Measurements from ENCODE around the gene MAPT.
A peak's percentile ranks its signal among the peaks of the same experiment; 100 is the strongest.
"Not testable (repeated sequence)": the region's sequence is repeated elsewhere in the genome, so short reads cannot be mapped to it uniquely, and the experiment has no call there.

The MAPT gene

GRCh38 chr17:45851464-45851863 lies 42.9 kb upstream of the MAPT start:
- H3K27ac Mint-ChIP-seq: no peak overlapping the region
- no peaks in the 10 kb centered on the region for H3K36me3 Mint-ChIP-seq (ENCODE audit: low read depth)
- no peaks in the 10 kb centered on the region for H3K9me3 Mint-ChIP-seq
- H3K27me3 Mint-ChIP-seq (ENCODE audit: low read depth): peaks cover 17% of the 10 kb centered on the region
- H3K4me3 Mint-ChIP-seq: no peak overlapping the region
- H3K4me1 Mint-ChIP-seq (ENCODE audit: low read depth): peaks cover 2% of the 10 kb centered on the region
- DNase-seq (ENCODE audit: low spot score): no peak

- Mint-ChIP-seq H3K36me3 (ENCODE audit: low read depth) (no peaks in the 10 kb centered on the region), H3K9me3 (no peaks in the 10 kb centered on the region), H3K4me1 (ENCODE audit: low read depth) (peaks cover 2% of the 10 kb centered on the region), H3K27me3 (ENCODE audit: low read depth) (peaks cover 17% of the 10 kb centered on the region), H3K27ac (no peak overlapping the region), H3K4me3 (no peak overlapping the region)
- DNase-seq (ENCODE audit: low spot score): no peak
Measured at GRCh38 chr17:45851873-45852272, 42.5 kb upstream of the MAPT start.

DNA sequence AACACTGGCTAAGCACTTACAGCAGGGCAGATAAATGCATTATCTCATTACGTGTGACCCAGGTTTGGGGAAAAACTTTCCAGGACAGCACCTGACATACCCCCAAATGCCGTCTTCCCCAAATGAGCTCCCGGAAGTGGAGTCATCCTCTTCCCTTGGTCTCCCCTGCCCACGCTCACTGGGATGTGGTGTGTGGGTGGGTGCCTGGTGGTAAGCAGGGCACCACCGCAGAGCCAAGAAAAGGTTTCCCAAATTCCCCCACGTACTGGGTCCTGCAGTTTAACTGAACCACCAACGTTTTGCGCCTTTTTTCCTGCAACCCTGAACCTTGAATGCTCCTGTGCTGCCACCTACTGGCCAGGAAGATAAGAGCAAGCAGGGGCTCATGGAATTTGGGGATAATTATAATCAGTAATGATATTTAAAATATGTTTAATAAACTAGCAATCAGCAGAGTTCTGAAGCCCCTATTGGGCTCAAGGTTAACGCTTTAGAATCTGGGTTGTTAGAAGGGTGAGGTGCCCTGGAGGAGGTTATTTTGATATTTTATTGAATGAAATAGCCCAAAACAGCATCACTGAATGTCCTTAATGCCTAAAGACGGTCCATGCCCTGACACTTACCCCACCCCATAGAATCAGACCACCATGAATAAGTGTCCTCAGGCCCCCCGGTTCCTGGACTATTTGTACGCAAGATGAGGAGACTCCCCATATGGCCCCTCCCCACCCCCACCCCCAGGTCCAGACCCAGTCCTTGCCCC lies 41.6 kb upstream of the MAPT start:
- peak; percentile 29 for DNase-seq (ENCODE audit: low spot score)
- Mint-ChIP-seq H3K9me3 (no peaks in the 10 kb centered on the region), H3K36me3 (ENCODE audit: low read depth) (no peaks in the 10 kb centered on the region), H3K27ac (no peak overlapping the region), H3K4me3 (no peak overlapping the region), H3K4me1 (ENCODE audit: low read depth) (peaks cover 2% of the 10 kb centered on the region), H3K27me3 (ENCODE audit: low read depth) (peaks cover 17% of the 10 kb centered on the region)

DNA sequence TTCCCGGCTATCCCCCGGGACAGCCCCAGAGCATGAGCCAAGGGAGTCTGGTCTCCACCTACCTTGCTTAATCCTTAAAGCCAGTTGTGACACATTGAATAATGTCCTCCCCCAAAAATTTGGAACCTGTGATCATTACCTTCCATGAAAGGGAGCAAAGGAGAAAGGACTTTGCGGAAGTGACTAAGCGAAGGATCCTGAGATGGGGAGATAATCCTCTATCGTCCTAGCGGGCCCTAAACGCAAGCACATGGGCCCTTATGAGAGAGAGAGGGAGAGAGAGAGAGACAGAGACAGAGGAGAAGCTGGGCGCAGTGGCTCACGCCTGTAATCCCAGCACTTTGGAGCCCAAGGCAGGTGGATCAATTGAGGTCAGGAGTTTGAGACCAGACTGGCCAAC lies 40.1 kb upstream of the MAPT start:
- H3K9me3 Mint-ChIP-seq: no peaks in the 10 kb centered on the region
- H3K4me3 Mint-ChIP-seq: no peak overlapping the region
- no peaks in the 10 kb centered on the region for H3K36me3 Mint-ChIP-seq (ENCODE audit: low read depth)
- H3K27ac Mint-ChIP-seq: no peak overlapping the region
- no peak for DNase-seq (ENCODE audit: low spot score)
- H3K27me3 Mint-ChIP-seq (ENCODE audit: low read depth): peaks cover 20% of the 10 kb centered on the region
- H3K4me1 Mint-ChIP-seq (ENCODE audit: low read depth): peaks cover 2% of the 10 kb centered on the region

DNA sequence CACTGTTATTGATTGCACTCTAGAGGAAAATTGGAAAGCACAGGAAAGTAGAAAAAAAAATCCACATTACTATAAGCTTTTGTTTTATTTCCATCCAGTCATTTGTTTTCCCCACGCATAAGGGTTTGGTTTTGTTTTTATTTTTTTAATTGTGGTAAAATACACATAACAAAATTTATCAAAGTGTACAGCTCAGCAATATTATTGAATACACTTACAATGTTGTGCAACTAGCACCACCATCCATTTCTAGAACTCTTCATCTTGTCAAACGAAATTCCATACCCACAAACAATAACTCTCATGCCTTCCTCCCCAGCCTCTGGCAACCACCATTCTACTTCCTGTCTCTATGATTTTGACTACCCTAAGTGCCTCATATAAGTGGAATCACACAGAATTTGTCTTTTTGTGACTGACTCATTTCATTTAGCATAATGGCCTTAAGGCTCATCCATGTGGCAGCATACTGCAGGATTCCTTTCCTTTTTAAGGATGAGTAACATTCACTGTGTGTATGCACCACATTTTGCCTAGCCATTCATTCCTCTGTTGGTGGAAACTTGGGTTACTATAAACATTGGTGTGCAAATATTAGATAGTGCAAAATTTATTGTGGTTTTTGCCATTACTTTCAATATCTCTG lies 38.5 kb upstream of the MAPT start:
- Mint-ChIP-seq H3K27ac (no peak overlapping the region), H3K4me1 (ENCODE audit: low read depth) (peaks cover 2% of the 10 kb centered on the region), H3K4me3 (no peak overlapping the region), H3K36me3 (ENCODE audit: low read depth) (no peaks in the 10 kb centered on the region), H3K9me3 (no peaks in the 10 kb centered on the region), H3K27me3 (ENCODE audit: low read depth) (peaks cover 17% of the 10 kb centered on the region)
- no peak for DNase-seq (ENCODE audit: low spot score)

DNA sequence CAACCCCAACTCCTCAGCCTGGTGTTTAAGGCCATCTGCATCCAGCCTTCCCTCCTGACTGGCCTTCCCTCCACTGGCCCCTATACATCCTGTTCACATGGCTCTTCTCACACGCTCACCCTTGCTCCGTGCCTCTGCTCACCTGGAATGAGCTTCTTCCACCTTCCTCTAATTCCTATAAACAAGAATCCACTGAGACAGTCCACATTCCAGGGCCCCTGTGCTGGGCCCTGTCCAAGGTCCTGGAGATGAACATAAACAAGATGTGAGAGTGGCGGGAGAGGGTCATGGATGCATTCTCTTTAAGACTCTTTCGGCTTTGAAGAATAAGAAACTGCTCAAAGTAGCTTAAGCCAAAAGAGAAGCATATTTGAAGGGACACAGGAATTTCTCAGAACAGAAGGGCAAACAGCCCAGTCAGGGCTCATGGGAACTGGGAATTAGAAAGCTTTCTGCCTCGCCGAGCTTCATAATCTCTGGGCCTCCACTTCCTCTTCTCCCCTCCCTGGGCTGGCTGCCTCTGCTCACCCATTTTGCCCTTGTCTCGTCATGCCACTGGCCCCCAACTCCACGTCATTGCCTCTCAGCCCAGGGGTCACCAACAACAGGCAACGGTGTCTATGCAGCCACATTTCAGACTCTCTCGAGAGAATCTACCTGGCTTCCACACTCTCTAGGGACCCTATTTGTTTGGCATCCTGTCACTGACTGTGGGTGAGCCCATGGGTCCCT lies 36.2 kb upstream of the MAPT start:
- Mint-ChIP-seq H3K27me3 (ENCODE audit: low read depth) (peaks cover 11% of the 10 kb centered on the region), H3K27ac (no peak overlapping the region)
- DNase-seq (ENCODE audit: low spot score): no peak

DNA sequence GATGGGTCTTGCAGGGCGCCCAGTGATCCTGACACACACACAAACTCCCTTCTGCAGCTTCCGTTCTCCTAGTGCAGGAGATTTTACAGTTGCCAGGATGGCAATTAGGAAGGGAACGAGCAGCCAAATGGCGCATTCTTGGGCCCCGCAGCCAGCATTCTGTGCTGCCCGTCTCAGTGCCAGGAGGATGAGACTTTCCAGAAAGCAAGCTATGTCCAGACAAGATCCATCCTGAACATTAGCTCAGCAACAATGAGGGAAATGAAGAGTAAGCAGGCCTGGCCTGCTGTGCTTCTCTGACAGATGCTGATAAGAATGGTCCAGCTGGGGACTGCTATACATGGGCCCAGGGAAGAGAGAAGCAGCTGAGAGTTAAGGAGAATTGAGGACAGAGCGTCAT lies 33.2 kb upstream of the MAPT start:
- Mint-ChIP-seq H3K36me3 (ENCODE audit: low read depth) (no peaks in the 10 kb centered on the region), H3K27me3 (ENCODE audit: low read depth) (peaks cover 14% of the 10 kb centered on the region), H3K9me3 (no peaks in the 10 kb centered on the region), H3K4me3 (no peak overlapping the region), H3K27ac (no peak overlapping the region), H3K4me1 (ENCODE audit: low read depth) (peaks cover 5% of the 10 kb centered on the region)
- DNase-seq (ENCODE audit: low spot score): no peak

More for the DNA sequence above, 36.2 kb upstream of the MAPT start:
- no peaks in the 10 kb centered on the region for H3K36me3 Mint-ChIP-seq (ENCODE audit: low read depth)
- H3K4me3 Mint-ChIP-seq: no peak overlapping the region
- H3K4me1 Mint-ChIP-seq (ENCODE audit: low read depth): no peaks in the 10 kb centered on the region
- no peaks in the 10 kb centered on the region for H3K9me3 Mint-ChIP-seq

DNA sequence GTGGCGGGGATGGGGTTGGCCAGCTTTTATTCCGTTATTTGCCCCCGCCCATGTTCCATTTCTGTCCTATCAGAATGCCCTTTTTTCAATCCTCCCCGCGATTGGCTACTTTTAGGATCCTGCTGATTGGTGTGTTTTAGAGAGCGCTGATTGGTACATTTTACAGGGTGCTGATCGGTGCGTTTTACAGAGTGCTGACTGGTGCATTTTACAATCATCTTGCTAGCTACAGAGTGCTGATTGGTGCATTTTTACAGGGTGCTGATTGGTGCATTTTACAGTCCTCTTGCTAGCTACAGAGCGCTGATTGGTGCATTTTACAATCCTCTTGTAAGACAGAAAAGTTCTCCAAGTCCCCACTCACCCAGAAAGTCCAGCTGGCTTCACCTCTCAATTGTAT lies 32.2 kb upstream of the MAPT start:
- not testable (repeated sequence) for H3K4me3 Mint-ChIP-seq; H3K36me3 Mint-ChIP-seq (ENCODE audit: low read depth); H3K9me3 Mint-ChIP-seq; H3K4me1 Mint-ChIP-seq (ENCODE audit: low read depth); H3K27ac Mint-ChIP-seq; DNase-seq (ENCODE audit: low spot score)
- peaks cover 14% of the 10 kb centered on the region for H3K27me3 Mint-ChIP-seq (ENCODE audit: low read depth)

- no peak overlapping the region for H3K27ac Mint-ChIP-seq
- no peak overlapping the region for H3K4me3 Mint-ChIP-seq
- H3K27me3 Mint-ChIP-seq (ENCODE audit: low read depth): peaks cover 11% of the 10 kb centered on the region
- no peaks in the 10 kb centered on the region for H3K36me3 Mint-ChIP-seq (ENCODE audit: low read depth)
- peaks cover 5% of the 10 kb centered on the region for H3K4me1 Mint-ChIP-seq (ENCODE audit: low read depth)
- DNase-seq (ENCODE audit: low spot score): no peak
- H3K9me3 Mint-ChIP-seq: no peaks in the 10 kb centered on the region
Measured at GRCh38 chr17:45863857-45864654, 30.3 kb upstream of the MAPT start.

DNA sequence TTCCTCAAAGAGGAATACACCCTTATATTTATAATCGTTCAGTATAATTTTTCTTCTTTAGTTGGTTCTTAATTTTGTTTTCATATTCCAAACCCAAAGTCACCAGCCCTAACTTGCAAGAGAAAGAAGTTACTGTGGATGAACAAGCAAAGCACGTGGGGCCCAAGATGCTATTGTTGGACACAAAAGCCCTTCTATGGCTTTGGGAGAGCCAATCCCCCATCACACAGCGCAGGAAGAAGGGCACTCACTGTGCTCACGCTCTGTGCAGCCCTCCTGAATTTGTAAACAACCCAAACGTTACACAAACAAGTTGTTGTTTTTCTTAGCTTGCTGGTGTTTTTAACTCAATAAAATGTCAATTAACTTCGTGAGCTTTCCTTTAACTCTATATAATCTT lies 27.2 kb upstream of the MAPT start:
- peaks cover 8% of the 10 kb centered on the region for H3K27me3 Mint-ChIP-seq (ENCODE audit: low read depth)
- peaks cover 9% of the 10 kb centered on the region for H3K4me1 Mint-ChIP-seq (ENCODE audit: low read depth)
- no peak overlapping the region for H3K27ac Mint-ChIP-seq
- H3K9me3 Mint-ChIP-seq: no peaks in the 10 kb centered on the region
- DNase-seq (ENCODE audit: low spot score): no peak
- H3K36me3 Mint-ChIP-seq (ENCODE audit: low read depth): no peaks in the 10 kb centered on the region
- no peak overlapping the region for H3K4me3 Mint-ChIP-seq

DNA sequence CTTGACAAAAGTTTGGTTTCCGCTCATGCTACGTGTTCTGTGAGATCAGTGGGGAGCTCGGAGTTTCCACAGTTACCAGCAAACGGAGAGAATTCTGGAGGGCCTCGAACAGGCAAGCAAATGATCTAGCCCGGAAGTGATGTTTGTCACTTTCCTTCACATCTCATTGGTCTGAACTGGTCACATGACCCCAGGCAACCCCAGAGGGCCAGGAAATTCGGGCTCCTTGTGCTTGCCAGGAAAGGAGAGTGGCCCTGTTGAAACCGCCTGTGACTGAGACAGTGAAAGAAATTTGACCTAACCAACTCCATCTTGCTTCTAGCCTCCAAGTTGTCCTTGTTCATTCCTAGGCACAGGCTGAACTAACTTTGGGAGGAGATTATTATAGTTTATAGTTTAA lies 26.7 kb upstream of the MAPT start:
- Mint-ChIP-seq H3K4me3 (no peak overlapping the region), H3K27ac (no peak overlapping the region), H3K9me3 (no peaks in the 10 kb centered on the region), H3K27me3 (ENCODE audit: low read depth) (peaks cover 8% of the 10 kb centered on the region), H3K36me3 (ENCODE audit: low read depth) (no peaks in the 10 kb centered on the region), H3K4me1 (ENCODE audit: low read depth) (peaks cover 9% of the 10 kb centered on the region)
- no peak for DNase-seq (ENCODE audit: low spot score)

DNA sequence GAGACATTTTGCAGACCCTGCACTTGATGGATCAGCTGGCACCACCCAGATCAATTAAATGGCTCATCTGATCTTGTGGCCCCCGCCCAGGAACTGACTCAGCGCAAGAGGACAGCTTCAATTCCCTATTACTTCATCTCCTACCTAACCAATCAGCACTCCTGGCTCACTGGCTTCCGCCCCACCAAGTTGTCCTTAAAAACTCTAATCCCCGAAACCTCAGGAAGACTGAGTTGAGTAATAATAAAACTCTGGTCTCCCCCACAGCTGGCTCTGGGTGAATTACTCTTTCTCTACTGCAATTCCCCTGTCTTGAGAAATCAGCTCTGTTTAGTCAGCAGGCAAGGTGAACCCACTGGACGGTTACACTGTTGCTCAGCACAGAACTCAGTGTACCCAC lies 26.1 kb upstream of the MAPT start:
- Mint-ChIP-seq H3K27ac (no peak overlapping the region), H3K4me3 (no peak overlapping the region), H3K4me1 (ENCODE audit: low read depth) (peaks cover 11% of the 10 kb centered on the region), H3K36me3 (ENCODE audit: low read depth) (no peaks in the 10 kb centered on the region), H3K9me3 (no peaks in the 10 kb centered on the region), H3K27me3 (ENCODE audit: low read depth) (peaks cover 8% of the 10 kb centered on the region)
- DNase-seq (ENCODE audit: low spot score): no peak

- peaks cover 5% of the 10 kb centered on the region for H3K27me3 Mint-ChIP-seq (ENCODE audit: low read depth)
- peaks cover 14% of the 10 kb centered on the region for H3K4me1 Mint-ChIP-seq (ENCODE audit: low read depth)
- H3K27ac Mint-ChIP-seq: no peak overlapping the region
- H3K4me3 Mint-ChIP-seq: no peak overlapping the region
- no peak for DNase-seq (ENCODE audit: low spot score)
- H3K9me3 Mint-ChIP-seq: no peaks in the 10 kb centered on the region
- H3K36me3 Mint-ChIP-seq (ENCODE audit: low read depth): no peaks in the 10 kb centered on the region
Measured at GRCh38 chr17:45869676-45870341, 24.5 kb upstream of the MAPT start.

Measured in T-helper 2 cell treated with Interferon-gamma antibody and Interleukin-4, amounts not matched to agents 5 μg/mL and 100 μg/mL, for 36 hours (primary cell).